Fibroblast of mammary gland (primary cell): ENCODE results near the gene MCMBP.

Source experiments
- DNase-seq: peaks from one replicate; pipeline ENCODE4 v3.0.0-alpha.2; 2010; ENCODE audit warnings: low read depth
- H3K4me3 ChIP-seq: 2 replicates; pipeline ENCODE4 v1.5.1; 2011; ENCODE audit warnings: low read depth, mild to moderate bottlenecking, low read length, moderate library complexity; ENCODE audit not compliant: control insufficient read depth
- CTCF ChIP-seq: conservative IDR thresholded peaks from 2 replicates; pipeline ENCODE4 v1.5.1; 2011; ENCODE audit warnings: low read depth, low read length, inconsistent platforms; ENCODE audit not compliant: control insufficient read depth, insufficient read depth

MCMBP gene

GRCh38 chr10:119849031-119849789, 23.4 kb downstream of the MCMBP start:
- TF ChIP-seq CTCF: no peak
- DNase-seq: no peak
- H3K4me3 ChIP-seq: no peak overlapping the region

DNA sequence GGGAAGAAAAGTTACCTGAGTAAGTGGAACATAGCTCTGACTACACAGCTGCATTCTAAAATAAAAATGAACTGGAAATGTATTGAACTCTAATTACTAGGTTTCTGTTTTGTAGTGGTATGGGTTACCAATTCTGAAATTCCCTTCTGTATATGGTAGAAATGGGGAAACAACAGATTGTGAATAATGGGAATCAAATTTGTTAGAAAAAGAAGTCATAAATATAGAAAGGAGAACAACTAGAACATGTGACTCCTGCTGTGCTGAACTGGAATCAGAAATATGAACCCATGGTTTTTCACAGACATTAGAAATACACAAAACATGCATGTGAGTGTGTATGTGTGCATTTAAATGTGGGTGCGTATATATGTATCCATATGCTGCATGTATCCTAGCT, 27.0 kb downstream of the MCMBP start:
- no peak overlapping the region for H3K4me3 ChIP-seq
- DNase-seq: no peak
- no peak for TF ChIP-seq CTCF

DNA sequence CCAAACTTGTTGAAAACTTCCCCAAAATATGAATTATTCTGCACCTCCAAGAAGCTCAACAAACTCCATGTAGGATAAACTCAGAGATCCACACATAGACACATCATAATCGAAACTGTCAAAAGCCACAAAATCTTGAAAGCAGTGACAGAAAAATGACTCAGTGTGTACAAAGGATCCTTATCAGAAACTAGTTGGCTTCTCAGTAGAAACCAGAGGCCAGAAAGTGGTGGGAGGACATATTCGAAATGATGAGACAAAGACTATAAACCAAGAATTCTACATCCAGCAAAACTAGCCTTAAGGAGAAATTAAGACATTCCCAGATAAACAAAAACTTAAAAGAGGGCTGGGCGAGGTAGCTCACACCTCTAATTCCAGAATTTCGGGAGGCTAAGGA, 38.5 kb downstream of the MCMBP start:
- no peak for TF ChIP-seq CTCF
- no peak for DNase-seq
- no peak overlapping the region for H3K4me3 ChIP-seq

DNA sequence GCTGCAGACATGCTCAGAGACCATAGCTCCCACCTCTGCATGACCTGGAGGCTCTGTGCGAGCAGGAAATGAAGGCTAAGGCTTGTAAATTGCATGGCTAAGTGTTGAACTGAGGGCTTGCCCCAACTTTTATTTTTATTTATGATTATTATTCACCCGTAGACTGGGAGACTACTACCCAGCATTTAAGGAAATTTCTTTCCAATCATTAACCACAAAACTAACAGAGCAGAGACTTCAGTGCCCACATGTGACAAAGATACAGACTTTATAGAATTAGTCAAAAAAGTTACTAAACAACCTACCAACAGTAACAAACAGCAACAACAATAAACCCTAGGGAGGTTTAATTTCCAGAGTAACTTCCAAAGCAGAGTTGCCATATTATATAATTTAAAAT, 39.7 kb downstream of the MCMBP start:
- DNase-seq: no peak

DNA sequence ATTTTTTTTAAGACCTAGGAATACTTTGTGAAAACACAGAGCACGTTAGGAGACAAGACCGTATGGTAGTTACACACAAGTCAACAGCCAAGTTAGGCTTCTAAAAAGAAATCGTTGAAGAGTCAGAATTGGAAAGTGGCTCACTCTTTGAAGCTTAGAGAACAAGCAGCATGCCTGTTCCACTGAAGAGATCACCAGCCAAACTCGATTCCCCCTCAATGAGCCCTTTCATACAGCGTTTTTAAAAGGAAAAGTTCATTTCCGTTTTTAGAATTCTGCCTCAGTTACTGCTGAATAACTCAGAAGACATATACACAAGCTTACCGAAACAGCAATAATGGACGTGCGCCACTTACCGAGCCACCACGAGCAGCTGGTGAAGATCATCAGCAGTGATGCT, 41.0 kb downstream of the MCMBP start:
- no peak overlapping the region for H3K4me3 ChIP-seq
- no peak for DNase-seq
- no peak for TF ChIP-seq CTCF

More for the DNA sequence above, 39.7 kb downstream of the MCMBP start:
- H3K4me3 ChIP-seq: no peak overlapping the region
- TF ChIP-seq CTCF: no peak

GRCh38 chr10:119830851-119831250, 41.8 kb downstream of the MCMBP start:
- no peak for TF ChIP-seq CTCF
- DNase-seq: no peak
- no peak overlapping the region for H3K4me3 ChIP-seq
